HepG2 (cell line): ENCODE measurements around the gene ZNF621. TPM values are rescaled to one million over a fixed set of nuclear protein-coding genes. Genes with fewer than 3 reads are reported as not detected.

Experiments
- ARID5B ChIP-seq: IDR thresholded peaks from 2 replicates; pipeline ENCODE4 v1.4.0; 2020; ENCODE audit warnings: mild to moderate bottlenecking, missing genetic modification reagents
- ATF2 ChIP-seq: sonication (generic); formaldehyde crosslinking; IDR thresholded peaks from 2 replicates; pipeline ENCODE4 v1.4.0; 2020; ENCODE audit warnings: missing genetic modification reagents
- CTCF ChIP-seq: sonication (generic); formaldehyde crosslinking; IDR thresholded peaks from 2 replicates; pipeline ENCODE4 v1.5.0; 2020; ENCODE audit warnings: mild to moderate bottlenecking, missing genetic modification reagents, moderate library complexity
- LRRFIP1 ChIP-seq: sonication (generic); formaldehyde crosslinking; conservative IDR thresholded peaks from 2 replicates; pipeline ENCODE4 v1.4.0; 2020; ENCODE audit warnings: missing genetic modification reagents
- MAZ ChIP-seq, 2 experiments: sonication (generic) in 1 of 2; formaldehyde crosslinking in 1 of 2; IDR thresholded peaks; 2 replicates each; pipeline versions ENCODE4 v1.5.0 to v1.6.1; 2012 to 2020; ENCODE audit warnings: low read depth in 2 of 2, mild to moderate bottlenecking in 2 of 2, borderline replicate concordance in 1 of 2, improper control_type of control experiment in 1 of 2, low read length in 1 of 2, missing genetic modification reagents in 1 of 2, moderate library complexity in 1 of 2
- PITX1 ChIP-seq: sonication (generic); formaldehyde crosslinking; IDR thresholded peaks from 2 replicates; pipeline ENCODE4 v1.5.1; 2020; ENCODE audit warnings: mild to moderate bottlenecking, missing genetic modification reagents
- RXRB ChIP-seq: IDR thresholded peaks from 2 replicates; pipeline ENCODE4 v1.6.1; 2016; ENCODE audit warnings: borderline replicate concordance, missing genetic modification reagents, missing compliant biosample characterization
- SOX5 ChIP-seq: IDR thresholded peaks from 2 replicates; pipeline ENCODE4 v1.6.1; 2016; ENCODE audit warnings: borderline replicate concordance
- ZFP1 ChIP-seq: IDR thresholded peaks from 2 replicates; pipeline ENCODE4 v1.6.1; 2016
- ZNF225 ChIP-seq: sonication (generic); formaldehyde crosslinking; IDR thresholded peaks from 2 replicates; pipeline ENCODE4 v1.4.0; 2020; ENCODE audit warnings: mild to moderate bottlenecking, missing genetic modification reagents
- ZNF513 ChIP-seq: sonication (generic); formaldehyde crosslinking; conservative IDR thresholded peaks from 2 replicates; pipeline ENCODE4 v1.5.0; 2020; ENCODE audit warnings: missing genetic modification reagents
- ZNF556 ChIP-seq: sonication (generic); formaldehyde crosslinking; IDR thresholded peaks from 2 replicates; pipeline ENCODE4 v1.4.0; 2020; ENCODE audit warnings: mild to moderate bottlenecking, missing genetic modification reagents, borderline replicate concordance
- polyA plus RNA-seq, 8 experiments: library from polyadenylated mRNA; depleted of rRNA in 3 of 8; stranded (reverse) in 7 of 8; unstranded in 1 of 8; fragments of >200 nt; fragmentation: Illumina TruSeq in 4 of 8; extraction: Trizol in 4 of 8; gene quantifications; 2 replicates each; pipeline versions ENCODE4 v1.2.1 to v1.2.3, GENCODE V29; 2011 to 2016; ENCODE audit warnings: low read depth in 4 of 8, missing spikeins in 1 of 8, mixed read lengths in 1 of 8; ENCODE audit not compliant: insufficient read depth in 1 of 8
- total RNA-seq, 5 experiments: library from RNA; depleted of rRNA; stranded (reverse); fragments of >200 nt; fragmentation: Illumina TruSeq; extraction: Trizol; gene quantifications; 2 replicates each; pipeline ENCODE4 v1.2.3, GENCODE V29; 2016; ENCODE audit warnings: low read depth in 1 of 5

The ZNF621 gene
- total and polyA plus RNA-seq, 2 of the 13 experiments (the other 11 are each of a cell fraction or from before 2014, with no cell fraction given) = 13.2 to 14.9 TPM

- TF ChIP-seq CTCF (CRISPR knock-in tag) (peak; percentile 59), ZNF556 (CRISPR knock-in tag) (peak; percentile 68; the same call in 1 of the 2 replicates), ZNF513 (no peak), PITX1 (peak; percentile 56; the same call in 1 of the 2 replicates), SOX5 (peak; percentile 40), LRRFIP1 (no peak), MAZ (IDR thresholded peaks at IDR 0.05; ENCODE audit: borderline replicate concordance, low read depth, low read length) (0 out of 2 replicates have a peak, but pooled peaks have one; percentile 63), MAZ (CRISPR knock-in tag; IDR thresholded peaks at IDR 0.05; ENCODE audit: low read depth) (peak; percentile 84; the same call in 1 of the 2 replicates), ZNF225 (peak; percentile 70; the same call in 1 of the 2 replicates), ARID5B (CRISPR knock-in tag) (peak; percentile 80), RXRB (CRISPR knock-in tag) (no peak; the same call in 1 of the 2 replicates), ZFP1 (peak; percentile 69), ATF2 (peak; percentile 70; the same call in 1 of the 2 replicates)
Observed at GRCh38 chr3:40524568-40525285, at the start of gene ZNF621 (continued).
